GM21528 (cell line): ENCODE measurements around the gene IL1RN.

Source experiments
- ATAC-seq: cut with Tn5 transposase; IDR thresholded peaks from one replicate; pipeline ENCODE4 v1.9.1; 2021; ENCODE audit warnings: mild to moderate bottlenecking, moderate library complexity; ENCODE audit not compliant: unreplicated experiment, low FRiP score

The IL1RN gene

DNA sequence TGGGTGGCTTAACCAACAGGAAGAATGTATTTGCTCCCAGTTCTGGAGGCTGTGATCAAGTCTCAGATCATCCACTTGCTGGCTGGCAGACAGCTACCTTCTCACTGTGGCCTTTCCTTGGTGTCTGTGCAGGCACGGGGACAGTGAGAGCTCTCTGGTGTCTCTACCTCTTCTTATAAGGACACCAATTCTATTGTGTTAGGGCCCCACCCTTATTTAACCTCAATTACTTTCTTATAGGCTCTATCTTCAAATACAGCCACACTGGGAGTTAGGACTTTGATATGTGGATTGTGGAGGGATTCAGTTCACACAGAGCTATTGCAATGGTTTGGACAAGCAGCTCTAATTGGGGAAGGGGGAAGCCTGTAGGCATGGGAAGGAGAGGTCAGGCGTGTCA lies 25.3 kb upstream of the IL1RN start:
- no peak for ATAC-seq

DNA sequence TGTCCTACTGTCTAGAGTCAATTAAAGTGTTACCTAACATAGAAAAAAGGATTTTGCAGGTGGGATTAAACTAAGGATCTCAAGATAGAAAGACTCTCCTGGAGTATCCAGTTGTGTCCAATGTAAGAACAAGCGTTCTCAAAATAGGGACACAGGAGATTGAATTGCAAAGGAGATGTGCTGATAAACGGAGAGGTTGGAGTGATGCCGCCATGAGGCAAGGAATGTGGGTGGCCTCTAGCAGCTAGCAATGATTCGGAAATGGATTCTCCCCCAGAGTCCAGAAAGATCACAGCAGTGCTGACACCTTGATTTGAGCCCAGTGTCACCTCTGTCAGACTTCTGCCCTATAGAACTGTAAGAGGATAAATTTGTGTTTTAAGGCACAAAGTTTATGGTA lies 24.1 kb upstream of the IL1RN start:
- no peak for ATAC-seq

DNA sequence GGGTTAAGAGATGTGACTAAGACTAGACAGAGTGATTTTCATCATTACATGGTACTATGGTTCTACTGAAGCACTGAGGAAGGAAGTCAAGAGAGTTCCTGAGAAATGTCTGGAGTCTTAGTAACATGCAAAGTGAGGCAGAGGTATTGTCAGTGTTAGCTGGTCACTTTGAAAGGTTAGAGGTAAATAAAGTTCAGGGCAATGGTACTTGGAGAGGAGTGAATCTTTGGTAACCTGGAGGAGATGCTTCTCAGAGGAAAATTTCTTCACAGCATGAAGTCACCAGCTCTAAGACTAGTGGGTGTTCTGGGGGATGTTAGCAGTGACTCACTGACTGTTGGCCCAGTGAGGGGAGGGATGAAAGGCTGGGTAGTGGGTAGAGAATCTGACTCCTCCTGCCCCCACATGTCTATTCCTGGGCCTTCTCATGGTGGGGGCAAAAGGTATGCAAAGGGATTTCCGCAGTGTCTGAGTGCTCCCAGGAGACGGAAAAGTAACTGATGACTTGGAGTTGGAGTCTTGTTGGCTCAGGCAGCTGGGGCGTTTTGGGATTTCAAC lies 23.3 kb upstream of the IL1RN start:
- no peak for ATAC-seq

DNA sequence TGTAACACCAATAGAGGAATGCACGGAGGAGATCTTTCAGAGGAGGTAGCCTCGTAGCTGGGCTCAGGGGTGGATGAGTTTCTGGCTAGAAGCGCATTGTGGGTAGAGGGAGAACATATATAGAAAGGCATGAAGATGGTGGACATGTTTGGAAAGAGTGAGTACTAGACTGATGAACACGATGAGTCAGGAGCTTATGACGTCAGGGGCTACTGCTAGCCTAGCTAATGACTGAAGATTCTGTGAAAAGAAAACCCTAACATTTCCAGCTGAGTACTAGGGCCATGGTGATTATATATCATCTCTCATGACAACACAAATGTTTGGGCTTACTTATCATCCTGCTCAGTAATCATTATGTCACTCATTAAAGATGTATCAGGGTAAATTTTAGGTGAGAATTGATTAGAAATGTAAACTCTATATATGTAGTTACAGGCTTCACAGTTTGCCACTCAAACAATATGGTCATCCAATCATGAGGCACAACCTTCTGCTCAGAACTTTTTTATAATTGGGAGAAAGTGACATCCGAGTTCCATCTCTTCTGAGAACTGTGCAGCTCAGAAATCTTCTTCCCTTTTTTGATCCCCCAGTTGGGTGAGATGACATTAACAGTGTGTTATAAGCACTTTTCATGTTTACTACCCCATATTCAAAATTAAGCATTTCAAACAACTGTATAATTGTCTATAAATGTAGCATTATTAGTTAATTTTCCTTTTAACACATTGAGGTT lies 22.2 kb upstream of the IL1RN start:
- no peak for ATAC-seq

DNA sequence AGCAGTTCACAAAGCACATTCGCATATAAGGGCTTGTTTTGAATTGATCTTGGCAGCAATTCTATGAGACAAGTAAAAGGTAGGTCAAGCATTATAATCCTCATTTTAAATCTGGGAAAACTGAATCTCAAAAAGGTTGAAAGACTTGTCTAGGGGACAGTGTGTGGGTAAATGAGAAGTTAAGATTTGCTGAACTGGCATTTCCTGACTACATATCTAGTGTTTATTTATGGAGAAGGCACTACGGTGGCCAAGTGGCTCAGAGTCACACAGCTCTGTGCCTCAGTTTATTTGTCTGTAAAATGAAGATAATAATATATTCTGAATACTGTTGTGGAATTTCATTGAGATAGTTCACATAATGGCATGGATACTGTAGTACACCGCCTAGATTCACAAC lies 16.3 kb upstream of the IL1RN start:
- no peak for ATAC-seq

DNA sequence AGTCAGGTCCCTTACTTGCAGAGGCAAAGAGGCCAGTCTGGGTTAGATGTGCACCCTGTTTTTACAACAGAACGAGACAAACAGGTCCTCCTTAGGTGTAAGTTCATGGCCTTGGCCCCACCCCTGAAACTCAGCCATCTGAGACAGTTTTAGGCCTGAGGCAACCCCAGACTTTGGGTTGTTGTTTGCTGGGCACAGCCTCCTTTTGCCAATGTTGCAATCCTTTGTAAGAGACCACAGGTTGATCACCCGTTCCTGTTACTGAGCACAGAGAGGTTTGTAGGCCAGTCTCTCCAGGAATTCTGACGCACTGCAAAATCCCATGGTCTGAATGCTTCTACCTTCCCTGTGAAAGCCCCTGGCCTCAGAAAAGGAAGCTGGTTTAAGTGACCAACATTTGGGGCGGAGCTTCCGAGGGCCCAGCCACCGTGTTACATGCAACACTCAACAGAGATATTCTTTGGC lies 15.5 kb upstream of the IL1RN start:
- no peak for ATAC-seq

DNA sequence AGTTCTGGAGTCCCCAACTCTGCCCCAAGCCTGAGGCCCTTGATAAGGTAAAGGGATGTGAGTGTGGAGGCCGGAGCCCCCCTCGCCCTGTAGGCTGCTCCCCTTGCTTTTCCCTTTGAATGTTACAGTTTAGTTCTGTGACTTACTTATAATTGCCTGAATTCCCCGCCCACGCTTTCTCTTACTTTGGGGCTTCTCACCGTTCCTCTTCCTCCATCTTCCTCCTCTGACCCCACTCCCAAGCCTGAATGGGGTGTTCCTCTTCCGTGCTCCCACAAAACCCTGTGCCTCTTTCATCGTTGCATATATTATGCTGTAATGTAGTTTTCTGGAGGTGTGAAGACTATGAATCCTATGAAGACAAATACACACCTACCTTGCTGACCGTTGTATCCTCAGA lies 15.0 kb upstream of the IL1RN start:
- ATAC-seq = no peak

DNA sequence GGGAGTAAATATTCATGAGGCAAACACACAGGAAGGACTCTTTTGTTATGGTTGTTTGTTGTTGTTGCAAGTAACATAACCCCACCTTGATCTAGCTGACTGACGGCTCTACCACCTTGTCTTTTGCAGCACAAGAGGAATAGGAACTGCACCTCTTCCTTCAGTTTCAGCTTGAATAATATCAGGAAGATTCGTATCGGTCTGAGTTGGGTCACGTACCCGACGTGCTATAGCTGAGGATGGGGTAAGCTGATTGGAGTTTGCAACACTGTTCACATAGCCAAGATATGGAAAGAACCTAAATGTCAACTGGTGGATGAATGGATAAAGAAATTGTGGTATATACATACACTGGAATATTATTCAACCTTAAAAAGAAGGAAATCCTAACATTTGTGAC lies 14.5 kb upstream of the IL1RN start:
- no peak for ATAC-seq

DNA sequence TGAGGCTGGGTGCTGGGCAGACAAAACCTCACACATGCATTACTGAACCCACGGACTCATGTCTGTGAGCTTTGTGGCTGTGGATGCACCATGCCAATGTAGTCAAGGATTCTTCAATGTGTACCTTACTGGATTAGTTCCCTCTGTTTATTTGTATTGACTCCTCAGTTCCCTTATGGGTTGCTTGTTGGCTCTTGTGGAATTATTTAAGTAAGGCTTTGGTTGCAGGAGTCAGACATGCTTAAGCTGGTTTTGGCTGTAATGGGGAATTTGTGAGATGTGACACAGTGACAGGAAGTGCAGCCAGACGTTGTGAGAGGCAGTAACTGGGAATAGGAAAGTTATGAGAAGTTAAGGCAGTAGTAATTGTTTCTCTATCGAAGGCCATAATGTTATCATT lies 13.6 kb upstream of the IL1RN start:
- ATAC-seq = no peak

DNA sequence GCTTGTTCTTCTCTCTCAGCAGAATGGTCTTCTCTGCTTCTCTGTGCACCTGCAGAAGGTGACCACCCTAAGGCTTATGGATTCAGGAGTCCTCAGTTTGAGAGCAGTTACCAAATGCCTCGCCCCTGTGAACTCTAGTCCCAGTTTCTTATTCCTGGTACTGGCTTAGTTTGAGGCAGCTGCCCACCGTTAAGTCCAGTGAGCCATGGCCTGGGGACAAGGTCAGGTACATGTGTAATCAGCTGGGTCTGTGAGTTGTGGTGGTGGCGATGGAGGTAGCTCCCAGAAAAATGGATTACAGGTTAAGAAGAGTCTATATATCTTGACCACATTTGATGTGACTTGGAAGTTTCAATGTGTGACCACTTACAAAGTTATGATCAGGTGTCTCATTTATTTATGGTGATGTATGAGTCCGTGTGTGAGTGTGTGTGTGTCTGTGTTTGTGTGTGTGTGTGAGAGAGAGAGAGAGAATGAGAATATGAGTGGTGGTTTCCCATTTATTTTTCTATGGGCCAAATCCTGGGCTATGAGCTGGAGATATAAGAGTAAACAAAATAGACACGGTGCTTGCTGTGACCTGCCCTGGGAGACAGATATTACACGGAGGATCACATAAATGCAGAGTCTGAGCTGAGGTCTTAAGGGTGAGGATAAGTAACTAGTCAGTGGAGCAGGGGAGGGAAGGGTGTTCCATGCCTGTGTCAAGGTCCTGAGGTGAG lies 13.0 kb upstream of the IL1RN start:
- no peak for ATAC-seq

DNA sequence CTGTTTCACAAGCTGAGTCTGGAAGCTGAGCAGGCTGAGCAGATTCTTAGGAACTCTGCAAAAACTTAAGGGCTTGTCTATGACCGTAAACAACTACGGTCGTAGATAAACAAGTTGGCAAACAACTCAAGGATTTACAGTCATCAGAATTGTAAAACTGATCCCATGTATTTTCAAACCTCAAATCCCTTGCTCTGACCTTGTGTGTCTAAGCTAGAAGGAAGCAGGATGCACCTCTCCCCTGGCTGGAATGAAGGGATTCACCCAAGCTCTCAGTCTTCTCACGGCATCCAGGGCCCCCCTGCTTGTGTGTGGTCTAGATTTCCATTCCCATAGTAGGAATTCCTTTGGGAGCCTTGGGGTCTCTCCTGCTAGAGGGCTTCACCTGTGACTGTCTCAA lies 12.4 kb upstream of the IL1RN start:
- no peak for ATAC-seq

DNA sequence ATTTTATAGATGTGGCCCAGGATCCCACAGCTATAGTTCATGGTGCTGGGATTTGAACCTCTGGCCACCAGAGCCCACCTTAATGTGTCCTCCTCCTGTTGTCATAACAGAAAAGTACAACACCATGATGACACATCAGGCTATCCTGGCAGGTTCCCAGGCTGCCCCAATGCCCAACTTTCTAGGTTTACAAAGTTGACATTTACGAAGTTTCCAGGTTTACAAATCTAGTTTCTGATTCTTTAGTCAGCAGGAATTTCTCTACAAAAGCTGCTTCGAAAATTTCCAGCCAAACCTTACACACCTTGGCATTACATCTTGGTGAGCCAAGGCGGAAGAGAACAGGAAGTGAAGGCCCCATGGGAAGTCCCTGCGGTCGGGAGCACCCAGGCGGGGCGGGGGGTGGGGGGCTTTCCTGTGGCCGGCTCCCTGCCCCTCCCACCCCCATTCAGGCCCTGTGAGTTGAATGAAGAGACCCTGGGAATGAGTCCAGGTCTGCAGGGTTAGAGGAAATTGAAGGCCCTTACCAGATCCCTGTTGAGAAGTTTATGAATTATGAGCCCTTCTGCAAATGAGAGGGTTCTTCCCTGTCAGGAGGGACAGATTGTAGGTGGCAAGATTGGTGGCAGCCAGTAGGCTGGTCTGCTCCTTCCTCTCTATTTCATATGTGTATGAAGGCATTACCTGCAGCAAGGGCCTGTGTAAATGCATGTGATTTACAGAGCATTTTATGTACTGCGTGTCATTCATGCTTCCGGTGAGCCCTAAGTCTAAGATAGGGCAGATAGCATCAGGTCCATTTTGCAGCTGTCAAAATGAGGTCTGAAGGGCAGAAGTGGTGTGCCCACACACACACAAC lies 11.1 kb upstream of the IL1RN start:
- no peak for ATAC-seq

DNA sequence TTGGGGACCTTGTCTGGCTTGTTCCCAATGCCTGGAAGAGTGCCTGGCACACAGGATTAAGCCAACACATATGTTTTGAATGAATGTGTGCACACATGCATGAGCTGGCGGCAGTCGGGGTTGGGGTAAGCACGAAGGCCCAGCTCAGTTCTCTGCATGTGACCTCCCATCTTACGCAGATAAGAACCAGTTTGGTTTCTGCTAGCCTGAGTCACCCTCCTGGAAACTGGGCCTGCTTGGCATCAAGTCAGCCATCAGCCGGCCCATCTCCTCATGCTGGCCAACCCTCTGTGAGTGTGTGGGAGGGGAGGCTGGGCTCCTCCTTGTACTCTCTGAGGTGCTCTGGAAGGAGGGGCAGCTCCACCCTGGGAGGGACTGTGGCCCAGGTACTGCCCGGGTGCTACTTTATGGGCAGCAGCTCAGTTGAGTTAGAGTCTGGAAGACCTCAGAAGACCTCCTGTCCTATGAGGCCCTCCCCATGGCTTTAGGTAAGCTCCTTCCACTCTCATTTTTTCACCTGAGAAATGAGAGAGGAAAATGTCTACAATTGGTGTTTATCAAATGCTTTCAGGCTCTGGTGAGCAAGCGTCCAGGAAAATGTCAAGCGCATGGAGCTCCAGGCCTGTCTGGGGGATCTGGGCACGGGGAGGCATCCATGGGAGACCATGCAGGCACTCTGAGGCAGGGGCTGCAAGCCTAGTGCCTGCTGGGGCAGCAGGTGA lies 9.7 kb upstream of the IL1RN start:
- no peak for ATAC-seq

DNA sequence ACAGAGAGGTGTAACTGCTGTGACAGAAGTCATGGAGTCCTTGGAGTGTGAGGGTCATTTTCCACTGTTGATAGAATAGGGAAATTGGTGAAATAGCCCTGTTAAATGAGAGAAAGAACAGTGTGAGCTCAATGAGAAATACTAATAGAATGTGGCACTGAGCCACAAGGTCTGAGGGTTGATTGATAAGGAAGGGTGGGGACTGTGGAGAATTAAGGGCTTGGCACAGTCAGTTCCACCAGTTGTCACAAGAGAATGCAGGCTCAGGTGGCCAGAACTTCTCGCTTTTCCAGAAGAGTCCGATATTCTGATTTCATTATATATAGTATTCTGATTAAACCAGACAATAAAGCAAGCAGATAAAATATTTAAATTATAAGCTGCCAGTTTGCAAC lies 9.1 kb upstream of the IL1RN start:
- ATAC-seq = no peak

DNA sequence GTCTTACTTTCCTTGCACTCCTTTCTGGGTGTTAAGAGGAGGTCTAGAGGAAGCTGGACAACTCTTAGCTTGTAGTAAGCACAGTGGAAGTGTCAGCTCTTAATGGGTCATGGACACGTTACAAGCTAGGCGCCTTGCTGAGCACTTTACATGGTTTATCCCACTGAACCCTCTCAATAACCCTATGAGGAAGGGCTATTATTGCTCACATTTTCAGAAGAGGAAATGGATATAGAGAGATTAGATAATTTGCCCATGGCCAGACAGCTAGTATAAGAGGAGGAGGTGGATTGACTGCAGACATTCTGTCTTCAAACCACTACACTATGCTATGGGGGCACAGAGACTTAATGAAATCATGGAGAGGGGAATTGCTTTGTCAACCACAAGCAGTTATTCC lies 8.3 kb upstream of the IL1RN start:
- no peak for ATAC-seq

DNA sequence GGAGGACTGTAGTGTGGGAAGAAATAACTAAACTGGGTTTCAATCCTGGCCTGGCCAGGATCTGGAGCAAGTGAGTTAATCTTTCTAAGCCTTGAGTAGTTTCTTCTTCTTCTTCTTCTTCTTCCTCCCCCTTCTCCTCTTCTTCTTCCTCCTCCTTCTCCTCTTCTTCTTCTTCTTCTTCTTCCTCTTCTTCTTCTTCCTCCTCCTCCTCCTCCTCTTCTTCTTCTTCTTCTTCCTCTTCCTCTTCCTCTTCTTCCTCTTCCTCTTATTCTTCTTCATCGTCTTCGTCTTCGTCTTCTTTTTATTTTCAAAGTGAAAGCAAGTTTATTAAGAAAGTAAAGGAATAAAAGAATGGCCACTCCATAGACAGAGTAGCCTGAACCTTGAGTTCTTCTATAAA lies 6.5 kb upstream of the IL1RN start:
- ATAC-seq = no peak

DNA sequence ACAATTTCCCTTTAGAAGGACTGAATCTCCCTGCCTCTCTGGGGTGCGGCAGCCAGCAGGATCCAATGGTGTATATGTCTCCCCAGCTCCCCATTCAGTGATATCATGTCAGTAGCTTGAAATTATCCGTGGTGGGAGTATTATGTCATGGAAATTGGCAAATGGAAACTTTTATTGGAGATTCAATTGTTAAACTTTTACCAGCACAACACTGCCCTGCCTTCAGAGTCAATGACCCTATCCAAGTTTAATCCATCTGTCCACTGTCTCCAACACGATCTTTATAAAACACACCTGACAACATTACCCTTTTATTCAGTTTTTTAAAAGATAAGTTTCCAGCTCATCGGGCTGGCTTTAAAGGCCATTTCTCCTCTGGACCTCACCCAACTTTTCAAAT lies 5.0 kb upstream of the IL1RN start:
- ATAC-seq = no peak

DNA sequence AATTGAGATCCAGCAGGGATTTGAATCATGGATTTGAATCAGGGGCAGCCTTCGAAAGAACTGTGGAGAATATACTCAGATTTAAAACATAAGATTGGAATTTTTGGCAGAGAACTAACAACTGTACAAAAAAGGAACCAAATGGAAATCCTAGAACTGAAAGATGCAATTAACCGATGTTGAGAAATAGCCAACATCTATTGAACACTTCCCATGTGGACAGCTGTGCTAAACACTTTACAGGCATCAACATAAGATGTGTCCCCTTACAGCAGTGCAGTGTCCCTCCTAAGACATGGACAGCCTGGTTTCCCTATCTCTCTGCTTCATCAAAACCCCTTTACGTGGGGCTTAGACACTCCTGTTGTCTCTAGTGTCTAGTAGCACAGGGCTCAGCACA lies 3.7 kb upstream of the IL1RN start:
- ATAC-seq = no peak

DNA sequence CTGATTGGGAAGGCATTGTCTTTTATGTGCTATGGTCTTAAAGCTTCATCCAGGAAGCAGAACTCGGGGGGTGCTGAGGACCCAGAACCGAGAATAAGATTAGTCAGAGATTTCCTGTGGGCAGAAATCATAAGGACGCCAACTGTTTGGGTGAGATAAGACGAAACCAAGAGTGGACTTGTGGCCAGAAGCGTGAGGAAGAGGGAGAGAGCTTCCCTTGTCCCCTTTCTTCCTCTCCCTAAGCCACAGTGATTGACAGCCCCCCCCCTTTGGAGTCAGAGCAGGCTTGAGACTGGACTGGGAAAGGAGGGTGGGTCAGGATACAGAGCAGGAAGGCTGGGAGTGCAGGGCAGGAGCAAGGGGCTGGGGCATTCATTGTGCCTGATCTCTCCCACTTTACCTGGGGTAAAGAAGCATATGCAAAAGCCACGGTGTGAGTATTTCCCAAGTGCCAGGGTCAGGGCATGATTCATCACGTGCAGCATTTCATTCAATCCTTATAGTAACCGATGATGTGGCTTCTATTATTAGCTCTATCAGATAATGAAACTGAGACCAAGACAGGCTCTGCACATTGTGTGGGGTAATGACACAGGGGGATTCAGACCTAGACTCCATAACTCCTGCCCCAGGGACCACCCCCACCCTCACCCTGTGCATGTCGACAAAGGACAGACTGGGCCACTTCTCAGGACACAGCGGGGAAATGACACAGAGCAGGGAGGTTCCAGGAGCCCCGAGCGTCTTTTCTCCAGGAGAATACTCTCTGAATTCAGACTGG lies 3.0 kb upstream of the IL1RN start:
- peak; percentile 56 for ATAC-seq
